Measurements from ENCODE around the gene GNL1. TPM values are rescaled to one million over a fixed set of nuclear protein-coding genes. Genes with fewer than 3 reads are reported as not detected.
"Not testable (repeated sequence)": the region's sequence is repeated elsewhere in the genome, so short reads cannot be mapped to it uniquely, and the experiment has no call there.

The GNL1 gene
- total and polyA plus RNA-seq, 2 of the 8 experiments (the other 6 are each of a cell fraction or from before 2014, with no cell fraction given) = 42.4 to 67.8 TPM

GRCh38 chr6:30529349-30529875 lies 26.9 kb downstream of the GNL1 start:
- not testable (repeated sequence) for H2AFZ ChIP-seq (ENCODE audit: low read length); H3K9ac ChIP-seq (replicated peaks in 1 of 4; ENCODE audit: extremely low read depth in 1 of 4, low read depth in 3 of 4, low read length in 3 of 4); FAIRE-seq; H3K27me3 ChIP-seq (replicated peaks in 1 of 4; ENCODE audit: control insufficient read depth in 3 of 4, extremely low read depth in 1 of 4, insufficient read depth in 3 of 4, low read length in 3 of 4); H4K91ac ChIP-seq (replicated peaks; ENCODE audit: insufficient read length, low read length); H3K14ac ChIP-seq (ENCODE audit: insufficient read length); H4K20me1 ChIP-seq (replicated peaks in 1 of 2; ENCODE audit: control insufficient read depth in 1 of 2, insufficient read depth in 2 of 2, low read length in 2 of 2); H3K23ac ChIP-seq (ENCODE audit: insufficient read length); H3K23me2 ChIP-seq (ENCODE audit: low read depth, low read length); H2BK12ac ChIP-seq (ENCODE audit: low read depth, low read length); H4K8ac ChIP-seq (ENCODE audit: extremely low read depth, insufficient read depth, low read length); H3K79me2 ChIP-seq (ENCODE audit: control insufficient read depth in 1 of 2, insufficient read depth in 2 of 2, low read length in 2 of 2); H2BK20ac ChIP-seq (ENCODE audit: low read length); H2BK5ac ChIP-seq (ENCODE audit: low read depth, low read length); H3K18ac ChIP-seq (ENCODE audit: extremely low read depth, low read length); H3K56ac ChIP-seq (replicated peaks; ENCODE audit: insufficient read length, low read depth, low read length); H3K4ac ChIP-seq (replicated peaks; ENCODE audit: insufficient read length, low read depth, low read length); H3K79me1 ChIP-seq (ENCODE audit: low read depth, low read length); H3K36me3 ChIP-seq (ENCODE audit: control insufficient read depth in 2 of 4, insufficient read depth in 4 of 4, low read length in 3 of 4); H2BK120ac ChIP-seq (replicated peaks; ENCODE audit: low read depth, low read length); H4K5ac ChIP-seq (ENCODE audit: insufficient read length, low read depth, low read length); H3K9me3 ChIP-seq (ENCODE audit: insufficient read depth in 2 of 2, low read depth in 1 of 2, low read length in 1 of 2); H3K4me2 ChIP-seq (ENCODE audit: insufficient read depth in 1 of 2, low read depth in 2 of 2, low read length in 2 of 2); H3K27ac ChIP-seq (ENCODE audit: low read depth, low read length); H2BK15ac ChIP-seq (ENCODE audit: low read length); H3K4me3 ChIP-seq (ENCODE audit: extremely low read depth in 1 of 4, insufficient read depth in 2 of 4, low read depth in 3 of 4, low read length in 4 of 4); DNase-seq (ENCODE audit: low read depth in 1 of 2, low spot score in 2 of 2); H3K4me1 ChIP-seq (replicated peaks in 1 of 4; ENCODE audit: control insufficient read depth in 3 of 4, insufficient read depth in 4 of 4, low read length in 3 of 4); H2AK5ac ChIP-seq (ENCODE audit: low read depth, low read length)
- WGBS, 2 experiments (ENCODE audit: extremely low coverage in 1 of 2, insufficient coverage in 1 of 2, insufficient read length in 1 of 2, insufficient replicate concordance in 2 of 2, low coverage in 1 of 2, low lambda C conversion rate in 2 of 2, missing lambda C conversion rate in 1 of 2) = 94% methylated on average over 17 of the region's 17 CpGs; no CpG with 5 or more reads in 1 of the 2 experiments
- CTCF ChIA-PET (ENCODE audit: partially characterized antibody) = interaction anchor here (0.7 to 5.0 kb wide), 6 partner anchors 13 to 49 kb away, joined by 3 to 76 read pairs (median 8); no protein-coding TSS in a partner anchor
- POLR2A ChIA-PET (ENCODE audit: partially characterized antibody) = interaction anchor here (1.4 kb wide), 1 partner anchor 12 kb away, joined by 6 read pairs; no protein-coding TSS in a partner anchor

GRCh38 chr6:30526444-30526843 lies 29.8 kb downstream of the GNL1 start:
- H3K4me1 ChIP-seq (replicated peaks in 1 of 4; ENCODE audit: control insufficient read depth in 3 of 4, insufficient read depth in 4 of 4, low read length in 3 of 4); H4K20me1 ChIP-seq (replicated peaks in 1 of 2; ENCODE audit: control insufficient read depth in 1 of 2, insufficient read depth in 2 of 2, low read length in 2 of 2); H3K79me2 ChIP-seq (ENCODE audit: control insufficient read depth in 1 of 2, insufficient read depth in 2 of 2, low read length in 2 of 2); H3K4me2 ChIP-seq (ENCODE audit: insufficient read depth in 1 of 2, low read depth in 2 of 2, low read length in 2 of 2); H3K18ac ChIP-seq (ENCODE audit: extremely low read depth, low read length); H2BK5ac ChIP-seq (ENCODE audit: low read depth, low read length); H3K56ac ChIP-seq (replicated peaks; ENCODE audit: insufficient read length, low read depth, low read length); H2BK12ac ChIP-seq (ENCODE audit: low read depth, low read length); H2AK5ac ChIP-seq (ENCODE audit: low read depth, low read length); H3K36me3 ChIP-seq (ENCODE audit: control insufficient read depth in 2 of 4, insufficient read depth in 4 of 4, low read length in 3 of 4); H4K91ac ChIP-seq (replicated peaks; ENCODE audit: insufficient read length, low read length); H3K4ac ChIP-seq (replicated peaks; ENCODE audit: insufficient read length, low read depth, low read length); H3K4me3 ChIP-seq (ENCODE audit: extremely low read depth in 1 of 4, insufficient read depth in 2 of 4, low read depth in 3 of 4, low read length in 4 of 4); H4K5ac ChIP-seq (ENCODE audit: insufficient read length, low read depth, low read length); H3K9me3 ChIP-seq (ENCODE audit: insufficient read depth in 2 of 2, low read depth in 1 of 2, low read length in 1 of 2); FAIRE-seq; POLR2A ChIA-PET (ENCODE audit: partially characterized antibody); H3K27me3 ChIP-seq (replicated peaks in 1 of 4; ENCODE audit: control insufficient read depth in 3 of 4, extremely low read depth in 1 of 4, insufficient read depth in 3 of 4, low read length in 3 of 4); H3K23ac ChIP-seq (ENCODE audit: insufficient read length); H4K8ac ChIP-seq (ENCODE audit: extremely low read depth, insufficient read depth, low read length); H3K9ac ChIP-seq (replicated peaks in 1 of 4; ENCODE audit: extremely low read depth in 1 of 4, low read depth in 3 of 4, low read length in 3 of 4); H2BK20ac ChIP-seq (ENCODE audit: low read length); H3K27ac ChIP-seq (ENCODE audit: low read depth, low read length); H3K79me1 ChIP-seq (ENCODE audit: low read depth, low read length); DNase-seq (ENCODE audit: low read depth in 1 of 2, low spot score in 2 of 2); H2AFZ ChIP-seq (ENCODE audit: low read length); H3K14ac ChIP-seq (ENCODE audit: insufficient read length); H2BK120ac ChIP-seq (replicated peaks; ENCODE audit: low read depth, low read length); H2BK15ac ChIP-seq (ENCODE audit: low read length); H3K23me2 ChIP-seq (ENCODE audit: low read depth, low read length): not testable (repeated sequence)
- CTCF ChIA-PET (ENCODE audit: partially characterized antibody) = interaction anchor here (0.7 to 2.3 kb wide), 3 partner anchors 15 to 33 kb away, joined by 4 to 9 read pairs (median 4); no protein-coding TSS in a partner anchor
- WGBS, 2 experiments (ENCODE audit: extremely low coverage in 1 of 2, insufficient coverage in 1 of 2, insufficient read length in 1 of 2, insufficient replicate concordance in 2 of 2, low coverage in 1 of 2, low lambda C conversion rate in 2 of 2, missing lambda C conversion rate in 1 of 2) = 98% methylated on average over 3 of the region's 3 CpGs; no CpG with 5 or more reads in 1 of the 2 experiments

All from H1 (cell line).